Neural progenitor cell (in vitro differentiated cells): ENCODE results near the gene WIPF2.

Source experiments
- EZH2phosphoT487 ChIP-seq: fragments of 200-600 bp; sonication (generic); IDR thresholded peaks from 2 replicates; pipeline ENCODE4 v1.6.1; 2017; ENCODE audit warnings: antibody characterized with exemption
- TF ChIP-seq, protein P1 (sequence below): fragments of 200-600 bp; sonication (generic); IDR thresholded peaks from 2 replicates; pipeline ENCODE4 v1.5.1; 2017; ENCODE audit warnings: antibody characterized with exemption, mild to moderate bottlenecking

DNA sequence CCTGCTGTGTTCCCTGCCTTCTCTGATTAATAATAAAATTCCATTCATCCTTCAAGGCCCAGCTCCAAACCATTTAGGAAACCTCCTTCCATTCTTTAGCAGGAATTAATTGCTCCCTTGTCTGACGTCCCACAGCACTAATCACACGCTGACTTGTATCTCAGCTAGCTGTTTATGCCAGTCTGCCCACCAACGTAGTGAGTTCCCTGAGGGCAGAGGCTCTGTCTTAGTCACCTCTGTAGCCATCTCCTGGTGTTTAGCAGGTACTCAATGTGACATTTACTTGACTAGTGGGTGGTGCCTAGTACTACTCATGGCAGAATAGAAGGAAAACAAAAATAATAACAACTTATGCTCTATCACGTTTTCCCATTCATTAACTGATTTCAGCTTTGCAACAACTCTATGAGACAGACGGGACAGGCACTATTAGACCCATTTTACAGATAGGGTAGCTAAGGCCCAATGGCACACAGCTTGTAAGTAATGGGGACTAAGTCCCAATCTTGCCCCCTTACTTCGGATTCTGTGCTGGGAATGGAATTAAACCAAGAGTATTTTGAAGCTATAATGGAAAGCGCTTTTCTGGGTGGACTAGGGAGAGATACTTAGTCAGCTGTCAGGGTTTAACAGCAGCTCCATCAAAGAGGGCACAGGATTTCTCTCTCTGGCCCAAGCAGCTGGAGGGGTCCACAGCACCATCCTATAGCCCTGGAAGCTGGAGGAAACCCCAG, 931 bp upstream of the WIPF2 start:
- TF ChIP-seq, protein P1, sequence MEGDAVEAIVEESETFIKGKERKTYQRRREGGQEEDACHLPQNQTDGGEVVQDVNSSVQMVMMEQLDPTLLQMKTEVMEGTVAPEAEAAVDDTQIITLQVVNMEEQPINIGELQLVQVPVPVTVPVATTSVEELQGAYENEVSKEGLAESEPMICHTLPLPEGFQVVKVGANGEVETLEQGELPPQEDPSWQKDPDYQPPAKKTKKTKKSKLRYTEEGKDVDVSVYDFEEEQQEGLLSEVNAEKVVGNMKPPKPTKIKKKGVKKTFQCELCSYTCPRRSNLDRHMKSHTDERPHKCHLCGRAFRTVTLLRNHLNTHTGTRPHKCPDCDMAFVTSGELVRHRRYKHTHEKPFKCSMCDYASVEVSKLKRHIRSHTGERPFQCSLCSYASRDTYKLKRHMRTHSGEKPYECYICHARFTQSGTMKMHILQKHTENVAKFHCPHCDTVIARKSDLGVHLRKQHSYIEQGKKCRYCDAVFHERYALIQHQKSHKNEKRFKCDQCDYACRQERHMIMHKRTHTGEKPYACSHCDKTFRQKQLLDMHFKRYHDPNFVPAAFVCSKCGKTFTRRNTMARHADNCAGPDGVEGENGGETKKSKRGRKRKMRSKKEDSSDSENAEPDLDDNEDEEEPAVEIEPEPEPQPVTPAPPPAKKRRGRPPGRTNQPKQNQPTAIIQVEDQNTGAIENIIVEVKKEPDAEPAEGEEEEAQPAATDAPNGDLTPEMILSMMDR = no peak
- TF ChIP-seq EZH2phosphoT487 = no peak
